ENCODE results near the gene ZRANB2.

The ZRANB2 gene

DNA sequence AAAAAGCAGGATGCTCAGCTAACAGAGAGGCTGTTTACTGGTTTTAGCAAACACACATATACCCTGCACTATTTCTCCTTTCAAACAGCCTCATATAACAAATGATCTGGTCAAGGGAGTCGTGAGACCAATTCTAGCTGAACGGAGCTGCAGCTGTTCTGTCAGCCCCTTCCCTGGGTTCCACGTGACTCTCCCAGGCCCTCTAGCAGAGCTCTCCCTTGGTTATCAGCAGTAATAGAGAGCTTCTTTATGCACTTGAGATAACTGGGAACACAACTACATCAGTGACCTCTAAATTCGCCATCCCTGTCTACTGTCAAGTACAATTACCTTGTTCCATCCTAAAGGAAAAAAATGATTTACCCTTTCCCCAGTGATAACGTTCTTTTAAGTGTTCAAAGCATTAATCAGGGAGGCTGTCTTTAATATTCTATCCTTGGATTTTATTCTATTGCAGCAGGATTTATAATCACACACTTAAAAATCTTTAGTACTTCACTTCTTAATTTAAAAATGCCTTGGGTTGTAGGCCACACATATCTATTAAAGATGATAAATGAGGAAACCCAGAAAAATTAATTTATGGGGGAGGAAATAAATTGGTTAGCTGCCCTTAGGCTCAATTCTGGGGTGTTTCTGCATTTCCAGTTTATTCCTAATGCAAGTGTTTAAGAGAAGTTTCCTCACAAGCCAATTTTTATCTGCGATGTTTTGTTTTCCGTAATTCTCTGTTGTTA lies 61.4 kb downstream of the ZRANB2 start:
- Histone ChIP-seq H3K4me1 (ENCODE audit: insufficient read depth, low read length) (no peaks in the 10 kb centered on the region), H4K20me1 (ENCODE audit: insufficient read depth, low read length) (no peaks in the 10 kb centered on the region), H3K27ac (ENCODE audit: low read length) (no peak overlapping the region), H3K4me3 (ENCODE audit: low read depth in 1 of 2, low read length in 2 of 2) (no peak overlapping the region), H3K9ac (ENCODE audit: low read depth, low read length) (no peak overlapping the region), H3K36me3 (ENCODE audit: insufficient read depth, low read length) (no peaks in the 10 kb centered on the region), H3K4me2 (ENCODE audit: insufficient read depth, low read length) (no peak overlapping the region), H2AFZ (ENCODE audit: low read depth, low read length) (no peak overlapping the region), H3K79me2 (ENCODE audit: insufficient read depth, low read length) (no peaks in the 10 kb centered on the region), H3K27me3 (ENCODE audit: insufficient read depth, low read length, poor library complexity) (no peaks in the 10 kb centered on the region), H3K9me3 (ENCODE audit: insufficient read depth, low read length, severe bottlenecking) (no peaks in the 10 kb centered on the region)
- TF ChIP-seq, protein P1, sequence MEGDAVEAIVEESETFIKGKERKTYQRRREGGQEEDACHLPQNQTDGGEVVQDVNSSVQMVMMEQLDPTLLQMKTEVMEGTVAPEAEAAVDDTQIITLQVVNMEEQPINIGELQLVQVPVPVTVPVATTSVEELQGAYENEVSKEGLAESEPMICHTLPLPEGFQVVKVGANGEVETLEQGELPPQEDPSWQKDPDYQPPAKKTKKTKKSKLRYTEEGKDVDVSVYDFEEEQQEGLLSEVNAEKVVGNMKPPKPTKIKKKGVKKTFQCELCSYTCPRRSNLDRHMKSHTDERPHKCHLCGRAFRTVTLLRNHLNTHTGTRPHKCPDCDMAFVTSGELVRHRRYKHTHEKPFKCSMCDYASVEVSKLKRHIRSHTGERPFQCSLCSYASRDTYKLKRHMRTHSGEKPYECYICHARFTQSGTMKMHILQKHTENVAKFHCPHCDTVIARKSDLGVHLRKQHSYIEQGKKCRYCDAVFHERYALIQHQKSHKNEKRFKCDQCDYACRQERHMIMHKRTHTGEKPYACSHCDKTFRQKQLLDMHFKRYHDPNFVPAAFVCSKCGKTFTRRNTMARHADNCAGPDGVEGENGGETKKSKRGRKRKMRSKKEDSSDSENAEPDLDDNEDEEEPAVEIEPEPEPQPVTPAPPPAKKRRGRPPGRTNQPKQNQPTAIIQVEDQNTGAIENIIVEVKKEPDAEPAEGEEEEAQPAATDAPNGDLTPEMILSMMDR (IDR thresholded peaks at IDR 0.05; ENCODE audit: borderline replicate concordance, extremely low read depth, low read length, poor library complexity, severe bottlenecking): no peak
- TF ChIP-seq EZH2 (IDR thresholded peaks at IDR 0.05; ENCODE audit: borderline replicate concordance, low read depth, low read length, severe bottlenecking): no peak
- ATAC-seq (ENCODE audit: insufficient read depth, low read depth): no peak
- DNase-seq: no peak

DNA sequence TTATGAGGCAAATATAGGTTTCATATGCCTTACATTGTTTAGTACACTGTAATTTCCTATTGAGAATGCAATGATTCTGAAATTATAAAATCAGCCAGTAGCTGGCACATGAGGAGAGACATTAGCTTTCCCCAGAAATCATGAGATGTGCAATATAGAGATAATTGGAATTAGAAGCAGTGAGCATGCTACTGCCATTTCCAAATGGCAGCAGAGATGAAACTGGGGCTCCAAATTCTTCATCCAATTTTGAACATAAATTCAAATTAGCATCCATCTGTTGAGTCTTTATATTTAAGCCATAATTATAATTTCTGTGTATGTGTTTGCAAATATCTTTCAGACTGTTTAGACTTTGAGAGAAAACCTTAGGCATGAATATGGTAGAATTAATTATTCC lies 62.0 kb downstream of the ZRANB2 start:
- no peak overlapping the region for H3K4me3 ChIP-seq (ENCODE audit: low read depth in 1 of 2, low read length in 2 of 2)
- H3K4me2 ChIP-seq (ENCODE audit: insufficient read depth, low read length): no peak overlapping the region
- no peaks in the 10 kb centered on the region for H3K79me2 ChIP-seq (ENCODE audit: insufficient read depth, low read length)
- no peaks in the 10 kb centered on the region for H3K27me3 ChIP-seq (ENCODE audit: insufficient read depth, low read length, poor library complexity)
- DNase-seq (no peak), ATAC-seq (ENCODE audit: insufficient read depth, low read depth) (no peak)
- H3K36me3 ChIP-seq (ENCODE audit: insufficient read depth, low read length): no peaks in the 10 kb centered on the region
- no peaks in the 10 kb centered on the region for H4K20me1 ChIP-seq (ENCODE audit: insufficient read depth, low read length)
- H3K9me3 ChIP-seq (ENCODE audit: insufficient read depth, low read length, severe bottlenecking): no peaks in the 10 kb centered on the region
- H3K4me1 ChIP-seq (ENCODE audit: insufficient read depth, low read length): no peaks in the 10 kb centered on the region
- H3K27ac ChIP-seq (ENCODE audit: low read length): no peak overlapping the region
- no peak overlapping the region for H2AFZ ChIP-seq (ENCODE audit: low read depth, low read length)
- TF ChIP-seq, protein P1 (IDR thresholded peaks at IDR 0.05; ENCODE audit: borderline replicate concordance, extremely low read depth, low read length, poor library complexity, severe bottlenecking): no peak
- TF ChIP-seq EZH2 (IDR thresholded peaks at IDR 0.05; ENCODE audit: borderline replicate concordance, low read depth, low read length, severe bottlenecking): no peak
- no peak overlapping the region for H3K9ac ChIP-seq (ENCODE audit: low read depth, low read length)

DNA sequence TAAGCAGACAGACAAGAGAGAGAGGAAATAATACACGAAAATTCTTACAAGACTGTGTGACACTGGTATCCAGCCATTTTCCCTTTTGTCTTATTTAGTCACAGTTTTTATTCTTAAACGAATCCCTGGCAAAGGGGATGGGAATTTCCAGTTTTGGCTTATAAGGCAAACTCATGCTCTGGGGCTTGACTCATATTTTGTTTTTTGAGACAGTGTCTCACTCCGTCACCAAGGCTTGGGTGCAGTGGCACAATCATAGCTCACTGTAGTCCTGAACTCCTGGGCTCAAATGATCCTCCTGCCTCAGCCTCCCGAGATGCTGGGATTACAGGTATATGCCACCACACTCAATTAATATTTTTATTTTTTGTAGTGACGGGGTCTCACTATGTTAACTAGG lies 65.1 kb downstream of the ZRANB2 start:
- no peak for ATAC-seq (ENCODE audit: insufficient read depth, low read depth)
- H3K79me2 ChIP-seq (ENCODE audit: insufficient read depth, low read length): no peaks in the 10 kb centered on the region

More for the DNA sequence above, 65.1 kb downstream of the ZRANB2 start:
- TF ChIP-seq EZH2 (IDR thresholded peaks at IDR 0.05; ENCODE audit: borderline replicate concordance, low read depth, low read length, severe bottlenecking): no peak
- TF ChIP-seq, protein P1 (IDR thresholded peaks at IDR 0.05; ENCODE audit: borderline replicate concordance, extremely low read depth, low read length, poor library complexity, severe bottlenecking): no peak
- Histone ChIP-seq H3K4me3 (ENCODE audit: low read depth in 1 of 2, low read length in 2 of 2) (no peak overlapping the region), H3K36me3 (ENCODE audit: insufficient read depth, low read length) (no peaks in the 10 kb centered on the region), H3K4me1 (ENCODE audit: insufficient read depth, low read length) (no peaks in the 10 kb centered on the region), H3K9me3 (ENCODE audit: insufficient read depth, low read length, severe bottlenecking) (no peaks in the 10 kb centered on the region), H2AFZ (ENCODE audit: low read depth, low read length) (no peak overlapping the region), H3K9ac (ENCODE audit: low read depth, low read length) (no peak overlapping the region), H3K4me2 (ENCODE audit: insufficient read depth, low read length) (no peak overlapping the region), H3K27me3 (ENCODE audit: insufficient read depth, low read length, poor library complexity) (no peaks in the 10 kb centered on the region), H3K27ac (ENCODE audit: low read length) (no peak overlapping the region), H4K20me1 (ENCODE audit: insufficient read depth, low read length) (no peaks in the 10 kb centered on the region)
- no peak for DNase-seq
